B cell (primary cell): ENCODE results near the gene CHEK1.

ENCODE experiments used
- EZH2 ChIP-seq: IDR thresholded peaks from 2 replicates; pipeline ENCODE4 v1.6.1; 2012; ENCODE audit warnings: borderline replicate concordance, low read depth, mild to moderate bottlenecking, moderate library complexity, low read length; ENCODE audit not compliant: insufficient read depth, poor library complexity, severe bottlenecking
- TF ChIP-seq, protein P1 (sequence below): fragments of 200-600 bp; IDR thresholded peaks from one replicate; pipeline ENCODE4 v1.8.0; 2022; ENCODE audit warnings: antibody characterized with exemption, mild to moderate bottlenecking

- TF ChIP-seq, protein P1, sequence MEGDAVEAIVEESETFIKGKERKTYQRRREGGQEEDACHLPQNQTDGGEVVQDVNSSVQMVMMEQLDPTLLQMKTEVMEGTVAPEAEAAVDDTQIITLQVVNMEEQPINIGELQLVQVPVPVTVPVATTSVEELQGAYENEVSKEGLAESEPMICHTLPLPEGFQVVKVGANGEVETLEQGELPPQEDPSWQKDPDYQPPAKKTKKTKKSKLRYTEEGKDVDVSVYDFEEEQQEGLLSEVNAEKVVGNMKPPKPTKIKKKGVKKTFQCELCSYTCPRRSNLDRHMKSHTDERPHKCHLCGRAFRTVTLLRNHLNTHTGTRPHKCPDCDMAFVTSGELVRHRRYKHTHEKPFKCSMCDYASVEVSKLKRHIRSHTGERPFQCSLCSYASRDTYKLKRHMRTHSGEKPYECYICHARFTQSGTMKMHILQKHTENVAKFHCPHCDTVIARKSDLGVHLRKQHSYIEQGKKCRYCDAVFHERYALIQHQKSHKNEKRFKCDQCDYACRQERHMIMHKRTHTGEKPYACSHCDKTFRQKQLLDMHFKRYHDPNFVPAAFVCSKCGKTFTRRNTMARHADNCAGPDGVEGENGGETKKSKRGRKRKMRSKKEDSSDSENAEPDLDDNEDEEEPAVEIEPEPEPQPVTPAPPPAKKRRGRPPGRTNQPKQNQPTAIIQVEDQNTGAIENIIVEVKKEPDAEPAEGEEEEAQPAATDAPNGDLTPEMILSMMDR: no peak
- TF ChIP-seq EZH2: no peak
These were observed 15.4 kb upstream of the CHEK1 start for GRCh38 chr11:125609545-125609944.
